Right renal cortex interstitium (tissue), 3 donors: ENCODE data around the gene MYO5B. TPM values are rescaled to one million over a fixed set of nuclear protein-coding genes. Genes with fewer than 3 reads are reported as not detected.

ENCODE experiments used
- DNase-seq, 3 donors: peaks; one replicate each; pipeline ENCODE4 v3.0.0-alpha.2; 2013; ENCODE audit warnings: low read depth in 3 of 3, low spot score in 2 of 3
- polyA plus RNA-seq, 3 donors: library from polyadenylated mRNA; unstranded; fragments of 120-200 nt; gene quantifications; one replicate each; pipeline ENCODE4 v1.2.1, GENCODE V29; 2013; ENCODE audit not compliant: insufficient read length in 3 of 3

MYO5B gene
- polyA plus RNA-seq, 3 donors = 26.7 to 29.9 (median 29.3) TPM

GRCh38 chr18:50030146-50030545, 164.8 kb downstream of the MYO5B start:
- no peak for DNase-seq

- DNase-seq = no peak
Observed at GRCh38 chr18:50027996-50028395, 167.0 kb downstream of the MYO5B start.

- no peak for DNase-seq
Observed at GRCh38 chr18:50024466-50024865, 170.5 kb downstream of the MYO5B start.

- no peak for DNase-seq
Observed at GRCh38 chr18:50022985-50023384, 172.0 kb downstream of the MYO5B start.

- no peak for DNase-seq
Observed at GRCh38 chr18:50014606-50015005, 180.3 kb downstream of the MYO5B start.

- DNase-seq = no peak
Observed at GRCh38 chr18:50013363-50014138, 181.4 kb downstream of the MYO5B start.

- no peak for DNase-seq
Observed at GRCh38 chr18:50011813-50012435, 183.0 kb downstream of the MYO5B start.

GRCh38 chr18:50009773-50010335, 185.1 kb downstream of the MYO5B start:
- peak; percentile 21 to 29 (median 24) for DNase-seq

- DNase-seq = no peak
Observed at GRCh38 chr18:50008306-50008705, 186.6 kb downstream of the MYO5B start.

GRCh38 chr18:50006470-50007046, 188.4 kb downstream of the MYO5B start:
- DNase-seq = no peak

- DNase-seq = no peak
Observed at GRCh38 chr18:50004013-50004412, 190.9 kb downstream of the MYO5B start.

GRCh38 chr18:50002781-50003180, 192.2 kb downstream of the MYO5B start:
- no peak for DNase-seq

- no peak for DNase-seq
Observed at GRCh38 chr18:50000227-50000626, 194.7 kb downstream of the MYO5B start.

- no peak for DNase-seq
Observed at GRCh38 chr18:49999128-49999527, 195.8 kb downstream of the MYO5B start.

- no peak for DNase-seq
Observed at GRCh38 chr18:49997558-49997957, 197.4 kb downstream of the MYO5B start.

- DNase-seq = no peak
Observed at GRCh38 chr18:49994410-49994809, 200.5 kb downstream of the MYO5B start.

- no peak for DNase-seq
Observed at GRCh38 chr18:49993299-49993698, 201.6 kb downstream of the MYO5B start.

- DNase-seq = no peak
Observed at GRCh38 chr18:49988733-49989132, 206.2 kb downstream of the MYO5B start.

GRCh38 chr18:49988101-49988500, 206.8 kb downstream of the MYO5B start:
- DNase-seq = no peak

- DNase-seq = no peak
Observed at GRCh38 chr18:49985236-49985635, 209.7 kb downstream of the MYO5B start.

GRCh38 chr18:49980896-49981295, 214.1 kb downstream of the MYO5B start:
- no peak for DNase-seq
